Measurements from ENCODE around the gene RNF217.
"Not testable (repeated sequence)": the region's sequence is repeated elsewhere in the genome, so short reads cannot be mapped to it uniquely, and the experiment has no call there.

The RNF217 gene

DNA sequence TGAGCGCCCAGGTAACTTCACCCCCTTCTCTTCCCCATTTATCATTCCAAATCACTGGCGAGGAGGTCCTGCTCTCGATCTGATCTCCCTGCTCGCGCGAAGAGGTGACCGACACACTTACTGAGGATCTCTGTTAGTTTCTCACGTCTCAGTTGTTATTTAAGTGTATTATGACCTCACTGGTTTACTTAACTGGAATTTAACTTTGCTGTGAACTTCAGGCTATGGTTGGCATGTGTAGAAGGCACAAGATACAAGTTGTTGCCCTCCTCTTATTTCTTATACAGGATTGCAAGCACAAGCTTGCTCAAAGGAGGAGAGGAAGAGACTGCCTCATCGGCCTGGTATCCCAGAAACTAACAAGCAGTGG, 1.2 kb downstream of the RNF217 start:
- FAIRE-seq, result no peak

GRCh38 chr6:124963831-124964763, 1.9 kb downstream of the RNF217 start:
- no peak for FAIRE-seq

GRCh38 chr6:124964764-124965105, 2.5 kb downstream of the RNF217 start:
- FAIRE-seq, result no peak

- not testable (repeated sequence) for FAIRE-seq
Measured at GRCh38 chr6:124965424-124965850, 3.2 kb downstream of the RNF217 start.

DNA sequence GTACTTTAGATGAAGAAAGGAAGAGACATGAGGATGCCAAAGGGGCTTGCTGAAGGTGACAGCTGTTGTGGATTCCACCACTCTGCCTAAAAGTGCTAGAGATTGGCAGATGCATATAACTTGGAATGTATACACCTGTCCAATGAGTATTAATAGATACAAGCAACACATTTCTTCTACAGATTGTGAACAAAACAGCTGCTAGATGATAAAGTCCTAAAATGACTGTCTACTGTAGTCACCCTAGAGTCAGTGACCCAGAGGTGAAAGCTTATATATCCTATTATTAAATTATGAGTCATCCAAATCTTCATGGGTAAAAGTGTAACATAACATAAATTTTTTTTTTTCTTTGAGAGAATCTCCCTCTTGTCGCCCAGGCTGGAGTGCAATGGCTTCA, 5.2 kb downstream of the RNF217 start:
- FAIRE-seq, result no peak

- FAIRE-seq, result no peak
Measured at GRCh38 chr6:124968401-124968800, 6.2 kb downstream of the RNF217 start.

DNA sequence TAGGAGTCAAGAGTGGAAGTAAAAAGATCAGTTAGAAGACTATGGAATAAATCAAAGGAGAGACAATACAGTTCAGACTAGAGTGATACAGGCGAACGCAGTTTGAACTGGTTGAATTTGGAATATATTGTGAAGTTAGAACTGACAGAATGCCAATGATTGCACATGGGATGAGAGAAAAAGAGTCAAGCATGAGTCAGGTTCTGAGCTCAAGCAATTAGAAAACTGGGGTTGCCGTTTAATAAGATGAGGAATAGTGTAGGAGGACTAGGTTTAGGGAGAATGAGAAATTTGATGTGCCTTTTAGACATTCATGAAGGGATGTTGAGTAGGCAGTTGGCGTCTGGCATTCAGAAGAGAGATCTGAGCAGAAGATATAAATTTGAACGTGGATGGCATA, 8.0 kb downstream of the RNF217 start:
- FAIRE-seq, result no peak

DNA sequence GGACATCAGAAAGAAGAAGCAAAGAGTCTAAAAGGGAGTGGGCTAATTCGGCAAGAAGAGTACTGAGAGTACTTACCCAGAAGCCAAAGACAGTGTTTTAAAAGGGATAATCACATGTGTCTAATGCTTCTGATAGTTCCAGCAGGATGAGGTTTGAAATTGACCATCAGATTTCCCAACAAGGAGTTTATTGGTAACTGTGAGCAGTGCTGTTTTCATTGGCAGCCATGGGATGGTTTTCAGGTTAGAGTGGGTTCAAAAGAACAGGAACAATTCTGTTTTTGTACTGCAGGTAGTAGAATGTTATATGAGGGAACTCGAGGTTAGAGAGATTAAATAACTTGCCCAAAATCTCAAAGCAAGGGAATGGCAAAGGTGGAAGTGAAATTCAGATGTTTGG, 8.5 kb downstream of the RNF217 start:
- FAIRE-seq, result no peak

GRCh38 chr6:124973780-124974179, 11.5 kb downstream of the RNF217 start:
- FAIRE-seq, result no peak

DNA sequence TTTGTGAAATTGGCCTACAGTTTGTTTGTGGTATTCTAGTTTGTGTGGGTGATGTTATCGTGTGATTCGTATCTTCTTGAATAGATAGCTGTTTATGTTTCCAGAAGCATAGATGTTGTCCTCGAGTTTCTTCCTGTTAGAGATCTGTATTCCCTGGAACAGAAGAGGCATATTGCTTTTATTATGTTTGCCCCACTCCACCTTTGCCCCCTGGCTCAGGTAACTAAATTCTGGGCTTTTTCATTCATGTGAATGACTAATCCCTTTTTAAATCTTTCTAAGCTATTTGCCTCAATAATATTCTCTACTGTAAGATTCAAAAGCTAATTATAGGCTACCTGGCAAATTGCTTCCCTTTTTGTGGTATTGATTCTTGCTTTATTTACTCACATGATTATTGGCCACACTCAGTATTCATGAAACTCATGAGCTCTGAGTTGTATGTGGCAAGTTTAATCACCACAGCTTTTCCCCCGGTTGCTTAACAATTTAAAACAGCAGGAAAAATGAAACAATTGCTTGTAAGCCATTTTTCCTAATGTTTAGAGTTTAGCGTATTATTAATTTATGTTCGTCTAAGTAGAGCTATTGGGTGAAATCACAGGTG, 12.6 kb downstream of the RNF217 start:
- no peak for FAIRE-seq

GRCh38 chr6:124977067-124977908, 15.1 kb downstream of the RNF217 start:
- no peak for FAIRE-seq

GRCh38 chr6:124978451-124979293, 16.4 kb downstream of the RNF217 start:
- no peak for FAIRE-seq

- FAIRE-seq, result no peak
Measured at GRCh38 chr6:124979294-124979678, 17.0 kb downstream of the RNF217 start.

GRCh38 chr6:124982669-124983068, 20.4 kb downstream of the RNF217 start:
- no peak for FAIRE-seq

DNA sequence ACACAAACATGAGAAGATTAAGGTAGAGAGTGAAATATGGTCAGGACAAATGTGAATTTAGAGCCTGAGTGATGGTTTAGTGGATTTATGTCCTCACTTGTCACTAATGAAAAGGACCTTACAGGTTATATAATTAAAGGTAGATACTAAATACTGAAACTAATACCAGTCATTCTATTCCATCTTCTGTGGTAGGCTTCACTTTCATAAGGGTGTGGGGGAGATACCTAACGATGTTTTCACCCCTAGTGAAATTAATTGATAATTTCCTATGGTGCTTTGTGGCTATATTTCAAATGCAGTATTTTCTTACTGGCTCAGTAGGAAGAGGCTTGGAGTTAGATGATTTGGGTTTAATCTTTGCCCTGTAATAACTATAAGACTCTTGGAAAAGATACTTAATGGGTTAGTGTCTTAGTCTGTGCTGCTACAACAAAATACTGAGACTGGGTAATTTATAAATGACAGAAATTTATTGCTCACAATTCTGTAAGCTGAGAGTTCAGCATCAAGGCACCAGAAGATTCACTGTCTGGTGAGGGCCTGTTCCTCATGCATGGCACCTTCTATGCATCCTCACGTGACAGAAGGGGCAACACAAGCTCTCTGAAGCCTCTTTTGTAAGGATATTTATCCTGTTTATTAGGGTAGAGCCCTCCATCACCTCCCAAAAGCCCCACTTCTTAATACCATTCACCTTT, 21.3 kb downstream of the RNF217 start:
- FAIRE-seq, result no peak

GRCh38 chr6:124984668-124985338, 22.6 kb downstream of the RNF217 start:
- no peak for FAIRE-seq

DNA sequence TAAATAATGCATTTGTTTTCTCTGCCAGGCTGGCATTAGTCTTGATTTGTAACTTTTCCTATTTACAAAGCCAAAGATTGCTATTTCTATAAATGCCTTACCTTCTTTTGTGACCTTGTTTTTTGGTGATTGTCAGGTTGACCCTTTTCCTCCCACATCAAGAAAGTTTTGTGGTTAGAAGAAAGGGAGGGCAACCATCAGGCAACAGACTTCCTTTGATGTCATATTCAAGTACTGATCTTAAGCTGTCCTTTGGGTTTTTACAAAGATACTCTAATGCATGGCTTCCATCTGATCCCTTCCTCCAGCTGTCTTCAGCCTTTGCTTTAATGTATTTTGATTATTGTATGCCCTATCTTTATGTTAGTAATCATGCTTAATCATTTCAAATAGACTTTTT, 23.9 kb downstream of the RNF217 start:
- no peak for FAIRE-seq

DNA sequence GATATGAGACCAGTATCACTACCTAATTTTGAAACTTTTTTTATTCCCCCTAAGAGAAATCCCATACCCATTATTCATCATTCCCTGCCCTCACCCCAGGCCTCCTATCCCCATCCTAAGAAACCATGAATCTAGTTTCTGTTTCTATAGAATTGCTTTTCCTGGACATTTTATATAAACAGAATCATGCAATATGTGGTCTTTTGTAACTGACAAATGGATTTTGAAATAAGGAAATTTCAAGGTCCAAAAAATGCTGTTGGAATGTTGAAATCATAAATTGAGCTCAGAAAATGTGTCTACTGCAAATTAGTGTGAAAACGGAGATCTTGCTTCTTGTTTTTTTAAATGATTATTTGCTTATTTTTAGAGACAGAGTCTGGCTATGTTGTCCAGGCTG, 25.1 kb downstream of the RNF217 start:
- FAIRE-seq, result no peak

DNA sequence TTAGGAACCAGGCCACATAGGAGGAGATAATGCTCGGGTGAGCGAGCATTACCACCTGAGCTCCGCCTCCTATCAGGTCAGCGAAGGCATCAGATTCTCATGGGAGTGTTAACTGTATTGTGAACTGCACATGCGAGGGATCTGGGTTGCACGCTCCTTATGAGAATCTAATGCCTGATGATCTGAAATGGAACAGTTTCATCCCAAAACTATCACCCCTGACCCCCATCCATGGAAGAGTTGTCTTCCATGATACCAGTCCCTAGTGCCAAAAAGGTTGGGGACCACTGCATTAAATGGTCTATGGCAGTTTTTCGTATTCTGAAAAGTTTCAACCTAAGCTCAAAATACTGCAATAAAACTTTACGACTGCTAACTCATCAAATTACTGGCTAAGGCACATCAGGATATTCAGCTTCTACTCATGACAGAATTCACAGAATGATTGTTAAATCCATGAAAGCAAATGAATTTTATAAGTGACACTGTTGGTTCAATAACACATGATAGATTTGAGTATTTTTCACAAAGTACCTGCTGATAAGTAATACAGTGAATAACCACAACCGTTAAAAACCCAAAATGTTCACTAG, 25.9 kb downstream of the RNF217 start:
- no peak for FAIRE-seq

- no peak for FAIRE-seq
Measured at GRCh38 chr6:124989136-124989983, 27.1 kb downstream of the RNF217 start.
